ENCODE data around the gene DIDO1. TPM values are rescaled to one million over a fixed set of nuclear protein-coding genes. Genes with fewer than 3 reads are reported as not detected.
A peak's percentile ranks its signal among the peaks of the same experiment; 100 is the strongest.

Gene DIDO1
- total RNA-seq, 1 donor from 2014 or later, result 22.8 TPM

DNA sequence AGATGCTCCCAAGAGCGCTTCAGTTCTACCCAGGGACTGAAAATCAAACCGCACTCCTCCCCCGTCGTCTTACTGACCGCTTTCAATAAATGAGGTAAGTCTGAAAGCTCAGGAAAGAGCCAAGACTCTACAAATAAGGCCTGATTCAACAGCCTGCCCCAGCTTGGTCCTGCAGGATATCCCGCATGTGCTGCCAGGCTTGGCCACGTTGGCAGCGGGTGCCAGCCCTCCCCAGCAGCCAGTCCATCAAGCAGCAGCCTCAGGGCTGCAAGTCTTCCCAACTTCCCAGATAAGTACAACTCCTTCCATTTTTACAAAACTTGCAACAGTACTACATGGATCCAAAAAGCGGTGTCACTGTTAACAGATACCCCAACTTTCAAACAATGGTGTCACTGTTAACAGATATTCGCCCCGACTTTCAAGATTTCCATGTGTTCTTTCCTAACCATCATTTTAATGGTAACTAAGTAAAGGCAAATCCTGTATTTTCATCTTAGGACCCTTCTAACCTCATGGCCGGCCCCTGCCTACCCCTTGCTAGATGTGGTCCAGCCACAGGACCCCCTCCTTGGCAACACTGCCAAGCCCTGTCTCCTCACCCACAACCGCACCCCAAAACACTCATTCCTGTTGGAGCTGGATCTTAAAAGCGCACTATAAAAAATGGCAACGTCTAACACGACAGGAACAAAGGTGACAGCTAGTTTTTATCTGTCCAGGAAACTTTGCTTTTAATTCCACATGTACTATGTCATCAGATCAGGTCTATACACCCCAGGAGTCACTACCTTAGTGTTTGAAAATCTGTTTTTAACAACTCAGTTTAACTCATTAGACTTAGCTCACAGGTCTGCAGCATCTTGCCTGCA lies 28.0 kb downstream of the DIDO1 start:
- ATAC-seq, result no peak
- no peak for DNase-seq (ENCODE audit: low spot score)

DNA sequence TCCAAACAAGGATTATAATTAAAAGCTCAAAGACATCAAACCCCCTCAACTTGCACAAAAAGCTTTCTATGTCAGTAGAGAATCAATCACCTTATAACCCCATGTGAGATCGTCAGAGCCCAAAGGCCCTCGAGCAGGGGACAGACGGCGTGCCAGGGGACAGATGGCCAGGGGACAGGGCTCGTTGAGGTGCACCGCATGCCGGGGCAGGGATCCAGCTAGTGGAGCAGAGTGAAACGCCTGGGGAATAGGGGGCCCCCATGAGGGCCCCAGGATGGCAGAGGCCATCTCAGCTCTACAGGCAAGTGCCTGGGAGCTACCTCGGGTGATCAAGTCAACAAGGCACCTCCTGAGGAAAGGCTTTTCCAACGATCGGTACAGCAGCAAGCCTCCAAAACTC lies 28.6 kb downstream of the DIDO1 start:
- DNase-seq (ENCODE audit: low spot score) (no peak), ATAC-seq (no peak)

- no peak for DNase-seq (ENCODE audit: low spot score)
- ATAC-seq, result no peak
Measured at GRCh38 chr20:62896526-62896925, 29.8 kb downstream of the DIDO1 start.

- no peak for DNase-seq (ENCODE audit: low spot score)
- ATAC-seq, result no peak
Measured at GRCh38 chr20:62895539-62895938, 30.8 kb downstream of the DIDO1 start.

- DNase-seq (ENCODE audit: low spot score), result no peak
Measured at GRCh38 chr20:62894261-62894660, 32.0 kb downstream of the DIDO1 start.

DNA sequence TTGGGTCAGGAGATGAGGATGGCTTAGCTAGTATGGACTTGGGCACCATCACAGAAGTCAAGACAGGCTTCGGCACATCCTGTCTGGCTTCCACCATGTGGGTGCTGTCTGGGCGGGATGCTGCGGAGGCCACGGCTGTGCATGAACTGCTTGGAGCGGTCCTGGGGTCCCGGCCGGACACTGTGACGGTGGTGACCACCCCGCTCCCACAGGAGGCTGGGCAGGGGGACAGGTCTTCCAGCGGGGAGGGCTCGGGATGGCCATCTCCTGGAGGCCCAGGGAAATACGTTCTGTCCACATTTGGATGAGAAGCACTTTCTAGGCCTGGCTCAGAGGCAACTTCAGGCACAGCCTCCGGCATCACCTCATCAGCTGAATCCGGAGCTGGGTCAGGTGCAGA lies 32.6 kb downstream of the DIDO1 start:
- ATAC-seq (no peak), DNase-seq (ENCODE audit: low spot score) (no peak)

More at GRCh38 chr20:62894261-62894660, 32.0 kb downstream of the DIDO1 start:
- ATAC-seq, result no peak

GRCh38 chr20:62892348-62893304 lies 33.7 kb downstream of the DIDO1 start:
- DNase-seq (ENCODE audit: low spot score), result no peak

DNA sequence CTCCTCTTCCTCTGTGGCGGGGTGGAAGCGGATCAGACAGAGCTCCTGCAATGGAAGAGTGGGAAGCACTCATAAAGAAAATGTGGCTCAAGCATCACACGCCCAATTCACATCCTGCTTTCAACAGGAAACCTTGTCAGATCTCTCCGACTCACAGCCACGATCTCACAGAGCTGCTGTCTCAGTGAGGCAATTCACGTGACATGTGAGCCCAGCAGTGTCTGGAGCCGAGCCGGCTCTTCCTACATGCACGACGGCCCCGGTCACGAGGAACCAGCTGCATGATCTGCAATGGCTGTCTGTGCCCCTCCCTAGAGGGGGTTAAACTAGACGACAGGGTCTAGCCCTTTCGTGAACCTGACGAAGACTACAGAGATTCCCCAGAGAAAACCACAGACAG lies 35.2 kb downstream of the DIDO1 start:
- ATAC-seq, result no peak
- no peak for DNase-seq (ENCODE audit: low spot score)

More at GRCh38 chr20:62892348-62893304, 33.7 kb downstream of the DIDO1 start:
- no peak for ATAC-seq

DNA sequence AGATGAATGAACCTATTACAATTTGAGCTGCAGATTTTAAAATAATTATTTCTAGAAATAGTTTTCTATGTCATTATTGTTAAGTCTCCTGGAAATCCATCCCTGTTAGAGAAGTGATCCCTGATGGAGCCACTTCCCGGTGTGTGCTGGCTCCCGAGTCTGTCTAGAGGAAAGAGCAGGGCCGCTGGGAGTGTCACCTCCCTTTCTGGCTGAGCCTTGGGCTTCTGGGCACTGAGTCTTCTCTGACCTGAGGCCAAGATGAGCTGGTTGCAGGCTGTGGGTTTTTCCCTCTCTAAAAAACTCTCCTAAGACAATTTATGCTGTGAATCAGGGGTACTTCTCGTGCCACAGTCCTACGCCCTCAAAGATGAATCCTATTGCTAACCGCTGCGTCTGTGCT lies 35.9 kb downstream of the DIDO1 start:
- ATAC-seq (no peak), DNase-seq (ENCODE audit: low spot score) (no peak)

DNA sequence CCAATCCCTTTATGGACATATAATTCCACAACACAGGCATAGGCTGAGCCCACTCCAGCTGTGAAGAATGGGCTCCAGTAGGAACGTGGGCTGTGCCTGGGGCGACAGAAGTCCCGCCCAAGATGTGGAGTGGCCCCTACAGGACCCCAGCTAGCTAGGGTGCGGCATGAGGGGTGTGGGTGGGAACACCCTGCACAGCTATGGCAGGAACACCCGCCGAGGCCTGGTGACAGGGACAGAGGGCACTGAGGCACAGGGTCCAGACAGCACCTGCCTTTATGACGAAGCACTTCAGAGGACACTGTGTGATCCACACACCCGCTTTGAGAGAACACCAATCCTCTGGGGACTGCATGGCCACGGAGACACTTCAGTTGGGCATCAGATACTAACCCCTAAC lies 36.4 kb downstream of the DIDO1 start:
- ATAC-seq (no peak), DNase-seq (ENCODE audit: low spot score) (no peak)

- no peak for DNase-seq (ENCODE audit: low spot score)
- ATAC-seq, result no peak
Measured at GRCh38 chr20:62889411-62889810, 36.9 kb downstream of the DIDO1 start.

DNA sequence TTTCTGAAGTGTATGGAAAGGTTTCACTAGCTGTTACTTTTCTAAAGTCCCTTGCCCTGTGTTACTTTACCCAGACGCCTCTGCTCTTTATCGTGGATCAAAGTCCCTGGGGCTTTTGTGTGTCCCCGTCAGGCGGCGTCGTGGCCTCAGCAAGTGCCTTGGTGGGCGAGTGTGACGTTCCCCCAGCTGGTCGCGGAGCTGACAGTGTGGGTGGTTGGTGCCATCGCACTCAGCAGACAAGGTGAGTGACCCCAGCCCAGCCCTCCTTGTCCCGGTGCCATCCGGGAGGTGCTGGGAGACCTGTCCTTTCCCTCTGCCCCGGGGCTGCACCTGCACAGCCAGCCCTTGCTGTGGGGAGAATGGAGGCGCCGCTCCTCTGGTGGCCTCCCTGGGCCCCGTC lies 37.4 kb downstream of the DIDO1 start:
- DNase-seq (ENCODE audit: low spot score), result no peak
- peak; percentile 57 for ATAC-seq

- DNase-seq (ENCODE audit: low spot score), result no peak
- peak; percentile 3 for ATAC-seq
Measured at GRCh38 chr20:62888406-62888805, 37.9 kb downstream of the DIDO1 start.

GRCh38 chr20:62887860-62888239 lies 38.5 kb downstream of the DIDO1 start:
- ATAC-seq (no peak), DNase-seq (ENCODE audit: low spot score) (no peak)

GRCh38 chr20:62887152-62887859 lies 39.0 kb downstream of the DIDO1 start:
- ATAC-seq (peak; percentile 57), DNase-seq (ENCODE audit: low spot score) (no peak)

GRCh38 chr20:62886709-62887058 lies 39.6 kb downstream of the DIDO1 start:
- ATAC-seq (no peak), DNase-seq (ENCODE audit: low spot score) (no peak)

- DNase-seq (ENCODE audit: low spot score), result no peak
- peak; percentile 42 for ATAC-seq
Measured at GRCh38 chr20:62885896-62886708, 40.2 kb downstream of the DIDO1 start.

DNA sequence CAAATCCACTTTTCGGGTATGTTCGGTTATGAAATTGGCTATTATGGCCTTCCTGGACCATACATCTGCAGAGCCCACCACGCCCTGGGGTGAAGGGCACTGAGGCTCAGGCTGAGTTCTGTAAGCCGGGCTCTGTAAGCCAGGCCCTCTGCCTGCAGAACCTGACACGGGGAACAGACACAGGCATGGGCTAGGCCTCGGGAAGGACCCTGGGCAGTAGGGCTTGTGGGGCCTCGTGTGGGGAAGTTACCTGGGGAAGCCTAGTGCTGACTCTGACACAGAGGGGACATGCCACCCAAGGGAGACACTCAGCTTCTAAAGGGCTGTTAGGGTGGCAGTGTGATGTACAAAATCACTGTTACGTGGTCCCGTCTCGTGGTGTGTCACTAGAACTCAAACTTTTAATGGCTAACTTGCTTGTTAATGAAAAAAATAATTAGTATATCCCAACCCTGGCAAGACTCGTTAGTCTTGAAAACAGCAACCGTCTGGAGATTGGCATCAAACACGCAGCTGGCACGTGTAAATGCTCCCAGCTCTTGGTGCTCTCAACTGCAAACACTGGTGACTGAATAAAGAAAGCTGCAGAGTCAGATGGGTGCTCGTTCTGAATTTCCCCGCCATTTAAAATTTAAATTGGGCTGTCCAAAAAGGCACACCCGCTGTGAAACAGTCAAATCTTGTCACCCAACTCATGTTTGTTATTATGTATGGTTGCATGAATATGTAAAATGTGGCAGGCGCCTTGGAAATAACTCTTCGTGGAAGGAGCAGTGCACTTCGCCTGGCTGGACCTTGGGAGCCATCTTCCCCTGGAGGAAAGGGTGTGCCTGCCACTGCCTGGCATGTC lies 41.0 kb downstream of the DIDO1 start:
- DNase-seq (ENCODE audit: low spot score), result no peak
- ATAC-seq, result no peak

- ATAC-seq (no peak), DNase-seq (ENCODE audit: low spot score) (no peak)
Measured at GRCh38 chr20:62884556-62884955, 41.7 kb downstream of the DIDO1 start.
